Skeletal muscle cell (primary cell): ENCODE measurements around the gene SLC5A5.
A peak's percentile ranks its signal among the peaks of the same experiment; 100 is the strongest.

Experiments
- DNase-seq: peaks from one replicate; pipeline ENCODE4 v3.0.0-alpha.2; 2010; ENCODE audit warnings: low read depth
- H3K4me3 ChIP-seq: 2 replicates; pipeline ENCODE4 v1.5.1; 2011; ENCODE audit warnings: low read depth, mild to moderate bottlenecking, control low read depth, low read length, moderate library complexity

Gene SLC5A5

DNA sequence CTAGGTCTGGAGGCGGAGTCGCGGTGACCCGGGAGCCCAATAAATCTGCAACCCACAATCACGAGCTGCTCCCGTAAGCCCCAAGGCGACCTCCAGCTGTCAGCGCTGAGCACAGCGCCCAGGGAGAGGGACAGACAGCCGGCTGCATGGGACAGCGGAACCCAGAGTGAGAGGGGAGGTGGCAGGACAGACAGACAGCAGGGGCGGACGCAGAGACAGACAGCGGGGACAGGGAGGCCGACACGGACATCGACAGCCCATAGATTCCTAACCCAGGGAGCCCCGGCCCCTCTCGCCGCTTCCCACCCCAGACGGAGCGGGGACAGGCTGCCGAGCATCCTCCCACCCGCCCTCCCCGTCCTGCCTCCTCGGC, at the start of gene SLC5A5:
Gene SLC5A5, plus strand, starts transcription at position 68 of the 373 bp plus-strand sequence. CDS start 375 bp downstream, outside the sequence.
- no peak within 1 kb of the TSS for H3K4me3 ChIP-seq
- DNase-seq, result no peak

DNA sequence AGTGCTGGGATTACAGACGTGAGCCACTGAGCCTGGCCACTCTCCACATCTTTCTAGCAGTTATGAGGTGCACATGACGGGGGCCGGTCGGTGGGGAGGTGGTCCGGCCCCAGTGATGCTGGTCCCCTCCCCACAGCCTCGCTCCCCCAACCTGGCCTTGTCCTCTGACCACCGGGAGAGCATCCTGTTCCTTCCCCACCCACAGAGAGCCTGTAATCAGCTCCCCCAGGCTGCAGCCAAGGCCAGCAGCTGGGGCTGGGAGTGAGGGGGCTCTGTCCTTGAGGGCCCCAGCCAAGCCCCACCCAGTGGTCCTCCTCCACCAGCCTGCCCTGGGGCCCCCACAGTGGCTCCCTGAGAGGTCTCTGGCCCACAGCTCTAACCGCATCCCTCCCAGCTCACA, 47.4 kb upstream of the SLC5A5 start:
- H3K4me3 ChIP-seq, result no peak overlapping the region
- no peak for DNase-seq

DNA sequence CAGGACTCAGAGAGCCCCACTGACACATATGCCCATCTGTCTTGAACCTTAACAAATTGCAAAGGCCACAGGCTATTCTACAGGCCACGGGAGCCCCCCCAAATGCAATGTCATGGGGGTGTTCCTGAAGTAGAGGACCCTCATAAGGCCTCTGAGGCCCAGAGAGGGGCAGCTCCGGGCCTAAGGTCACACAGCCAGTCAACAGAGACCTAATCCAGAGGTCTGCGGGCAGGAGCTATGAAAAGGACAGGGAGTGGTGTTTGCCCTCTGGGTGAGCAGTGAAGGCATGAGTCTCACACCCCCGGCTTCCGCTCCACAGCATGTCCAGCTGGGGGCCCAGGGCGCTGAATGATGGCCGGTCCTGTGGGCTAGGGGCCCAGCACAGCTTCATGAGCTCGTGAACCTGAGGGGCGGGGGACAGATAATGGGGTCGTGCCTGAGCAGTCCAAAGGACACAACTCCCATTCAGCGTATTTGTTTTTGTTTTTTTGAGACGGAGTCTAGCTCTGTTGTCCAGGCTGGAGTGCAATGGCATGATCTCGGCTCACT, 45.2 kb upstream of the SLC5A5 start:
- DNase-seq, result no peak
- no peak overlapping the region for H3K4me3 ChIP-seq

- H3K4me3 ChIP-seq, result peak overlapping the region; percentile 37
- no peak for DNase-seq
These were observed 41.7 kb upstream of the SLC5A5 start for GRCh38 chr19:17829855-17830566.

- peak; percentile 35 for DNase-seq
- peak overlapping the region; percentile 37 for H3K4me3 ChIP-seq
These were observed 41.0 kb upstream of the SLC5A5 start for GRCh38 chr19:17830567-17831418.

DNA sequence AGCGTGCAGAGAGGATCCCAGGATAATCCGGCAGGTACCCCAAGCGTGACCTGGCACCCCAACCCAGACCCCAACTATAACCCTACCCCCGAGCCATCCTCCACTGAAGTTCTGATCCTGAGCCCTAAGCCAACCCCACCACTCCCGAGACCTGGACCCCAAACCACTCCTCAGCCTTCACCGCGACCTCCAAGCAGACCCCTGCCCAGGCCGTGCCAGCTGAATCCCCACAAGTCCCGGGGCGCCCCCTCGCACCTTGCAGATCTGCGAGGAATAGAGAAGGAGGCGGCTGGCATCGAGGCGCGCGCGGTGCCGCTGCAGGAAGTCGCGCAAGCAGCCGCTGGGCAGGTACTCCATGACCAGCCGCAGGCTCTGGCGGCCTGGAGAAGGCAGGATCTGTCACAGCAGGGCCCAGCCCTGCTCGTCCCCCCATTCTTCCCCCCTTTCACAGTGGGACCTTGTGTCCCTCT, 40.3 kb upstream of the SLC5A5 start:
- peak overlapping the region; percentile 35 for H3K4me3 ChIP-seq
- DNase-seq, result no peak

DNA sequence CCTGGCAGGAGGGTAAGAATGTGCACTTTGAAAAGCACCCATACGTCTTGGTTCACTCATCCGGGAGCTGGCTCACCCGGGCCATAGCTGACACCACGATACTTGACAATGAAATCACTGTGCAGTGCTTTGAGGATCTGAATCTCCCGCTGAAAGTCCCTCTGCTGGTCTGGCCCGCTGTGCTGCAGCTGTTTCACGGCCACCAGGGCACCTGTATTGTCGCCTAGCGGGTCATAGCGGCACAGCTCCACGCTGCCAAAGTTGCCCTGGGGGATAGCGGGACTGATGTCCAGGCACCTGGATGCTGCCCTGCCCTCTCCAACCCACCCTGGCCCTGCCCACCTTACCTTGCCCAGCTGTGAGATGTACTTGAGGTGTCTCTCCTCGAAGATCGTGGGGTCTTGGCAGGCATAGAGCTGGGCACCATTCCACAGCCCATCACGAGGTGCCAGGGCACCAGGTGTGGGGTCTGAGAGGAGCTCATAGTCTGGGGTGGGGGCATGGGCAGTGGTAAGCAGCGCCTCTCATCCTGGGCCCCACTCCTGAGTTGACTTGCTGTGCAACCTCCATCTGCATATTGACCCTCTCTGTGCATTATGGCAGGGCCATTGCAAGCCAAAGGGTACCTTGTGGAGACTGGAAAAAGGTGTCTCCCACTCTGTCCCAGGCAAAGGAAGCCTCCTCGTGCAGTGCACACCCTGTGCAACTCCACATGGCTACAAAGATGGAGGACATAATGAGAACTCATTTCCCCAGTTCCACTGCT, 39.1 kb upstream of the SLC5A5 start:
- H3K4me3 ChIP-seq, result no peak overlapping the region
- DNase-seq, result no peak

- H3K4me3 ChIP-seq, result no peak overlapping the region
- no peak for DNase-seq
These were observed 37.2 kb upstream of the SLC5A5 start for GRCh38 chr19:17834350-17835181.

GRCh38 chr19:17835182-17836006, 36.4 kb upstream of the SLC5A5 start:
- DNase-seq, result no peak

DNA sequence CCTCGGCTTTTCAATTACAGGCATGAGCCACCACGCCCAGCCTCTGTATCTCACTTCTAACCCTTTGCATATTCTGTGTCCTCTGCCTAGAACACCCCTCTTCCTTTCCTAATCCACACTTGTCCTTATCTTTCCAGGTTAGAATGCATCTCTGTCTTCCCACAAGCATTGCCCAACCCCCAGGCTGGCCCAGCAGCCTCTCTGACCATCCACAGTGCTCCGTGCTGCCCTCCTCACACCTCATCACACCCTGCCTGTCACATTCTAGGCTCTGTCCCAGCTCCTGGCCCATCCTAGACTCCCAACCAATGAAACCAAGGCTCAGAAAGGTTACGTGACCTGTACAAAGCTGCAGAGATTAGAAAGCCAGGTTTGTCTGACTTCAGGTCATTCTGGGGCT, 35.2 kb upstream of the SLC5A5 start:
- no peak for DNase-seq
- H3K4me3 ChIP-seq, result no peak overlapping the region

More at GRCh38 chr19:17835182-17836006, 36.4 kb upstream of the SLC5A5 start:
- H3K4me3 ChIP-seq, result no peak overlapping the region

GRCh38 chr19:17837972-17838371, 33.8 kb upstream of the SLC5A5 start:
- no peak for DNase-seq
- no peak overlapping the region for H3K4me3 ChIP-seq

GRCh38 chr19:17840019-17840418, 31.7 kb upstream of the SLC5A5 start:
- no peak for DNase-seq
- no peak overlapping the region for H3K4me3 ChIP-seq

DNA sequence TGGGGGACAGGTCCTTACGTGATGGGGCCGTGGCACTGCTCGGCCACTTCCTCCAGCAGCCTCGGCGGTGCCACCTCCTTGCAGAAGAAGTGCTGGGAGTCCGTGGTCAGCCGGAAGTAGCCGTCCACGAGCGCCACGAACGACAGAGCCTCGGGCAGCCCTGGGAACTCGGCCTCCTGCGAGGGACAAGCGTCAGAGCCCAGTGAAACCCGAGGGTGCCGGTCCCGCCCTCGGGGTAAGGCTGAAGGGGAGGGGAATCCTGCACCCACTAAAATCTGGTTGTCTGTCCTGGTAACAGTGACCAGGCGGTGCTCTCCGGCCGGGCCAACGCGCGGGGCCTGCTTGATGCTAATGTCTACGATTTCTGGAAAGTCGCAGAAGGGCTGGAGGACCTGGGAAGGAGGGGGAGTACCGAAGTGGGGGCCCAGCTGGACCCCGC, 30.4 kb upstream of the SLC5A5 start:
- peak overlapping the region; percentile 49 for H3K4me3 ChIP-seq
- no peak for DNase-seq

GRCh38 chr19:17841810-17842662, 29.7 kb upstream of the SLC5A5 start:
- H3K4me3 ChIP-seq, result peak overlapping the region; percentile 49
- peak; percentile 57 for DNase-seq

GRCh38 chr19:17842663-17843291, 29.0 kb upstream of the SLC5A5 start:
- peak overlapping the region; percentile 49 for H3K4me3 ChIP-seq
- DNase-seq, result no peak

GRCh38 chr19:17843292-17843827, 28.4 kb upstream of the SLC5A5 start:
- H3K4me3 ChIP-seq, result no peak overlapping the region
- no peak for DNase-seq
